Mononuclear cell (primary cell): ENCODE results near the gene NTN1. TPM values are rescaled to one million over a fixed set of nuclear protein-coding genes. Genes with fewer than 3 reads are reported as not detected.

Experiments
- H3K27me3 ChIP-seq: 2 replicates; pipeline ENCODE4 v1.6.0; 2011; ENCODE audit warnings: low read length, control low read depth; ENCODE audit not compliant: insufficient read depth
- H3K4me1 ChIP-seq: 2 replicates; pipeline ENCODE4 v1.5.1; 2011; ENCODE audit warnings: mild to moderate bottlenecking, low read length, control low read depth; ENCODE audit not compliant: insufficient read depth
- H3K4me3 ChIP-seq: 2 replicates; pipeline ENCODE4 v1.5.1; 2011; ENCODE audit warnings: mild to moderate bottlenecking, low read length, moderate library complexity
- H3K9me3 ChIP-seq: 2 replicates; pipeline ENCODE4 v1.5.1; 2011; ENCODE audit warnings: low read depth, mild to moderate bottlenecking, control low read depth, low read length
- total RNA-seq: library from RNA; depleted of rRNA; stranded (reverse); fragments of >200 nt; gene quantifications from one replicate; pipeline ENCODE4 v1.2.3, GENCODE V29; 2012

Gene NTN1
- total RNA-seq, 1 donor = 0.21 TPM

- no peaks in the 10 kb centered on the region for H3K9me3 ChIP-seq
- peaks cover 69% of the 10 kb centered on the region for H3K27me3 ChIP-seq
- H3K4me3 ChIP-seq = no peak overlapping the region
- peaks cover 29% of the 10 kb centered on the region for H3K4me1 ChIP-seq
Observed at GRCh38 chr17:9002227-9002605, 19.1 kb upstream of the NTN1 start.

GRCh38 chr17:9002606-9003354, 18.5 kb upstream of the NTN1 start:
- H3K27me3 ChIP-seq = peaks cover 73% of the 10 kb centered on the region
- H3K4me3 ChIP-seq = no peak overlapping the region
- no peaks in the 10 kb centered on the region for H3K9me3 ChIP-seq
- peaks cover 29% of the 10 kb centered on the region for H3K4me1 ChIP-seq

DNA sequence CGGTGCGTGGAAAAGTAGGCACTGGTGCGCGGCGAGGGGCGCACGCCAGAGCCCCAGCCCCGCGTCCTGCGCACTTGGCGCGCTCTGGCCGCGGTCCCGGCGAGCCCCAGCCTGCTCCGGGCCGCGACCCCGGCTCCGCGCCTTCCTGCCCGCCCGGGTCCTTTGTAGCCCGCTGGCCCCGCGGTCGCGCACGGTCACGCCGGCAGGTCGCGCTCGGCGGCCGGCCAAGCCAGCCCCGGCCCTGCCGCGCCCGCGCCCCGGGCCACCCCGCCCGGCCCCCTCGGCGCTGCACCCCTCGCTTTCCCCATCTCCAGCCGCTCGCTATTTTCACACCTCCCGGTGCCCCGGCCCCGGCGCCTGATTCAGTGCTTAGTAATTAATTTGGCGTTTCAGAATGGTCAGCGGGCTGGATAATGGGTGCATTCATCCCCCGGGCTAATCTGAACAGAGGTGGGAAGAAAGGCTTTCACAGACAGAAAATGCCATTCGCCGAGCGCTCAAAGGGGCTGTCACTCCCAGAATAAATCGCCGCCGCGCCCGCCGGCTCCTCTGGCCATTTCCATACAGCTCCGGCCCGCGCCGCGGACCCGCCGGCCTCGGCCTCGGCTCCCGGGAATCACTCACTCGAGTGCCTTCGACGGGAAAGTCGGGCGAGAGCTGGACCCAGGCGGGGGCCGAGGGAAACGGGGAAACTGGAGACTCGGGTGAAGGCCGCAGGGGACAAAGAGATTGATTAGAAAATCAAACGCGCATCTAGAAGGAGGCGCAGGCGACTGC, 17.8 kb upstream of the NTN1 start:
- peaks cover 29% of the 10 kb centered on the region for H3K4me1 ChIP-seq
- H3K4me3 ChIP-seq = no peak overlapping the region
- H3K9me3 ChIP-seq = no peaks in the 10 kb centered on the region
- H3K27me3 ChIP-seq = peaks cover 76% of the 10 kb centered on the region

DNA sequence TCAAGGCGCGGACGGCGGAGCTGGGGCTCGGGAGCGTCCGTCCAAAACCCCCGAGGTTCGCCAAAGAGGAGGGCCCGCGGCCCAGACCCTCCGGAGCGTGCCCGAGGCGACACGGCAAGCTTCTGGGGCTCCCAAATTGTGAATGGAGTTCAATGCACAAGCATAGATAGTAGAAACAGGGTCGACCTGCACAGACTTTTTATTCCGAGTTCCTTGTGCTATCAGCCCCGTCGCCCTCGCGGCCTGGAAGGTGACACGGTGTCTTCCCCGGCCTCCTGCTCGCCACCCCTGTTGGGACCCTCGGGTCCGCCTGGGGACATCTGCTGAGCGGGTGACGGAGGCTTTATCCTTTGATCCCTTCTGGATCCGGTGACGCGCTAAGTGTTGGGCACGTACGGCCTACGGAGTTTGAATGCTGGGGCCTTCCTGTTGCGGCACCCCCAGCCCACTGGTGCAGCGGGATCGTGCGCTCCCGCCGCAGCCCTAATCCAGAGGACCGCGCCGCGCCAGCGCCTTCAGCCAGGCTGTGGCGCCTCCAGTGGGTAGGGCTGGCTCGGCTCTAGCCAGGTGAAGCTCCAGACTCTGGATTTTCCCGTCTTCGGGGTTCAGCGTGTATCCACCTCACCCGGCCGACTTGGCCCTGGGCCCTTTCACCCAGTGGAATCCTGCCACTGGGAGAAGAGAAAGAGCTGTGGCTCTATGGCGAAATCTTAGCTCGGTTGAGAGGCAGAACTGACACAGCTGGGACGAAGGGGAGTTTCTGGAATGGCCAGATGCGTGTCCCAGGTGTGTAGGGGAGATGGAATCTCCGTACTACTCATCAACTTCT, 17.0 kb upstream of the NTN1 start:
- H3K4me1 ChIP-seq = peaks cover 29% of the 10 kb centered on the region
- peaks cover 79% of the 10 kb centered on the region for H3K27me3 ChIP-seq
- no peak overlapping the region for H3K4me3 ChIP-seq
- H3K9me3 ChIP-seq = no peaks in the 10 kb centered on the region

GRCh38 chr17:9004961-9005285, 16.4 kb upstream of the NTN1 start:
- Histone ChIP-seq H3K4me1 (peaks cover 29% of the 10 kb centered on the region), H3K9me3 (no peaks in the 10 kb centered on the region), H3K4me3 (no peak overlapping the region), H3K27me3 (peaks cover 77% of the 10 kb centered on the region)

DNA sequence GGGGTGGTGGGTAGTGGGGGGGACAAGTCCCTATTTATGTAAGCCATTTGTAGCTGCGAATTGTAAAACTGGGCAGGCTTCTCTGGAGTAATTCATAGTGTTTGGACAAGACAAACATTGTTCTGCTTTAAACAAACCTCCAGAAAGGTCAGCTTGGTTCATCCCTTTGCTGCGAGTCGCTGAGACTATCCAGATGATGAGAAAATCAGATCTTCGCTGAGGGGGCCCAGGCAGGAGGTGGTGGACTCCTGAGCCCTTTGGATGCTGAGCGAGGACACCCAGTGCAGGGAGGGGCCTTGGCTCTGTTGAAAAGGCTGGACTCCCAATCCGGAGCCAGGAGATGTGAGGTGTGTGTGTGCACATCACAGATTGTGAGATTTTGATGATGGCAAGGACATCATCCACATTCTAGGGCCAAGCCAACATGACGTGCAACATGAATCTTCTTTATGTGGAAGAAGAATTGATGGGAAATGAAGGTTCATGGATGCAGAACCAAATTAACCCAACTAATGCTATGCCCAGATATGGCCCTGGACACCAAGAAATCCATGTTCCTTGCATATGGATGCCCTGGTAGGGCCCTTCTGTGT, 15.0 kb upstream of the NTN1 start:
- Histone ChIP-seq H3K4me3 (no peak overlapping the region), H3K9me3 (no peaks in the 10 kb centered on the region), H3K4me1 (peaks cover 29% of the 10 kb centered on the region), H3K27me3 (peaks cover 68% of the 10 kb centered on the region)

DNA sequence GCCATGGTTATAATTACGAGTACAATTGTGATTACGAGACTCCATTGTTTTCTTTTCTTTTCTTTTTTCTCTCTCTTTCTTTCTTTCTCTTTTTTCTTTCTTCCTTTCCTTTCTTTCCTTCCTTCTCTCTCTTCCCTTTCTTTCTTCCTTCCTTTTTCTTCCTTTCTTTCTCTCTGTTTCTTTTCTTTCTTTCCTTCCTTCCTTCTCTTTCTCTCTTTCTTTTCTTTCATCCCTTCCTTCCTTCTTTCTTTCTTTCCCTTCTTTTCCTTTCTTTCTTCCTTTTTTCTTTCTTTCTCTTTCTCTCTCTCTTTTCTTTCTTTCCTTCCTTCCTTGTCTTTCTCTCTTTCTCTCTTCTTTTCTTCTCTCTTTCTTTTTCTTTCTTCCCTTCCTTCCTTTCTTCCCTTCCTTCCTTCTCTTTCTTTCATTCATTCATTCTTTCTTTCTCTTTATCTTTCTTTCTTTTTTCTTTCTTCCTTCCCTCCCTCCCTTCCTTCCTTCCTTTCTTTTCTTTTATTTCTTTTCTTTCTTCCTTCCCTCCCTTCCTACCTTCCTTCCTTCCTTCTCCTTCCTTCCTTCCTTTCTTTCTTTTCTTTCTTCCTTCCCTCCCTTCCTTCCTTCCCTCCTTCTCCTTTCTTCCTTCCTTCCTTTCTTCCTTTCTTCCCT, 14.1 kb upstream of the NTN1 start:
- Histone ChIP-seq H3K4me1 (peaks cover 22% of the 10 kb centered on the region), H3K9me3 (no peaks in the 10 kb centered on the region), H3K4me3 (no peak overlapping the region), H3K27me3 (peaks cover 61% of the 10 kb centered on the region)

GRCh38 chr17:9009096-9009495, 12.2 kb upstream of the NTN1 start:
- Histone ChIP-seq H3K4me3 (no peak overlapping the region), H3K27me3 (peaks cover 55% of the 10 kb centered on the region), H3K9me3 (no peaks in the 10 kb centered on the region), H3K4me1 (peaks cover 5% of the 10 kb centered on the region)

GRCh38 chr17:9009737-9010136, 11.6 kb upstream of the NTN1 start:
- H3K4me3 ChIP-seq = no peak overlapping the region

GRCh38 chr17:9011001-9011400, 10.3 kb upstream of the NTN1 start:
- peaks cover 42% of the 10 kb centered on the region for H3K27me3 ChIP-seq
- H3K4me3 ChIP-seq = no peak overlapping the region
- no peaks in the 10 kb centered on the region for H3K9me3 ChIP-seq
- no peaks in the 10 kb centered on the region for H3K4me1 ChIP-seq

More at GRCh38 chr17:9009737-9010136, 11.6 kb upstream of the NTN1 start:
- peaks cover 53% of the 10 kb centered on the region for H3K27me3 ChIP-seq
- H3K9me3 ChIP-seq = no peaks in the 10 kb centered on the region
- no peaks in the 10 kb centered on the region for H3K4me1 ChIP-seq

DNA sequence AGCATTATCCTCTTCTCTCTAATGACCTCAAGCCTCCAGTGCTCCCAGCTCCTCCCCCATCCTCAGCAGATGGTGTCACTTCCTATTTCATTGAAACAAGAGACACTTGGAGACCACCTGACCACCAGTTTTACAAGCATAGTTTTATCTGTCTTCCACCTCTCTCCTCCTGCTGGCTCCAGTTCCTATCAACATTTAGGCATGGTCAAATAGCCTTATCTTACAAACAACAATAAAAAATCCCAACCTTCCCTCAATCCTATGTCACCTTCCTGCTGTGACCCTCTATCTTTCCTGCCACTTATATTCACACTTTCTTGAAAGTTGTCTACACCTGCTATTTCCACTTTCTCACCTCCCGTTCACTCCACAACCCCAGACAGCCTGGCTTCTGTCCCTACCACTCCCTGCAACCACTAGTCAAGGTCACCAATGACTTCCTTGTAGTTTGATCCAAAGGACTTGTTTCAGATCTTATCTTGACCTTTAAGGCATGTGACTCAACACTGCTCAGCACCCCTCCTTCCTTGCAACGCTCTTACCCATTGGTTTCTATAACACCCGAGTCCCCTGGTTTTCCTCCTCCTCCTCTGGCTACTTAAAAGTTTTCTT, 4.3 kb upstream of the NTN1 start:
- H3K27me3 ChIP-seq = peaks cover 48% of the 10 kb centered on the region
- no peaks in the 10 kb centered on the region for H3K9me3 ChIP-seq
- H3K4me3 ChIP-seq = no peak overlapping the region
- peaks cover 12% of the 10 kb centered on the region for H3K4me1 ChIP-seq

DNA sequence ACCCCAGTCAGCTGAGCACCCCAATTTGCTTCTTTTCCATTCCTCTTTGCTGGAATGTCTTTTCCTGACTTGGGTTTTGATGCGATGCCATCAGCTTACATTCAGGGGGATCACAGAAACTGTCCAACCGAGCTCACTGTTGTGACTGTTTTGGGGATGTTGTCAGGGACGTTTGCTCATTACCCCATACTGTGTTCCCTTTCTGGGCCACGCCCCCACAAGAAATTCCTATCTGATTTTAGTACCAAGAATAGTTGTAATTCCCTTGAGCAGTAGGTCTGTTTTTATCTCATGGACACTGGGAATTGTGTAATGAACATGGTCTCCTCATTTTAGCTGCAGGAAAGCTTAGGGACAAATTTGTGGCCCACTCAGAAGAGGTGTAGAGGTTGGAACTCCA, 2.6 kb upstream of the NTN1 start:
- H3K27me3 ChIP-seq = peaks cover 60% of the 10 kb centered on the region
- peaks cover 29% of the 10 kb centered on the region for H3K4me1 ChIP-seq
- no peak overlapping the region for H3K4me3 ChIP-seq
- no peaks in the 10 kb centered on the region for H3K9me3 ChIP-seq

- peaks cover 68% of the 10 kb centered on the region for H3K27me3 ChIP-seq
- peak overlapping the region; percentile 29 for H3K4me3 ChIP-seq
Observed at GRCh38 chr17:9020096-9020823, 1.1 kb upstream of the NTN1 start.

DNA sequence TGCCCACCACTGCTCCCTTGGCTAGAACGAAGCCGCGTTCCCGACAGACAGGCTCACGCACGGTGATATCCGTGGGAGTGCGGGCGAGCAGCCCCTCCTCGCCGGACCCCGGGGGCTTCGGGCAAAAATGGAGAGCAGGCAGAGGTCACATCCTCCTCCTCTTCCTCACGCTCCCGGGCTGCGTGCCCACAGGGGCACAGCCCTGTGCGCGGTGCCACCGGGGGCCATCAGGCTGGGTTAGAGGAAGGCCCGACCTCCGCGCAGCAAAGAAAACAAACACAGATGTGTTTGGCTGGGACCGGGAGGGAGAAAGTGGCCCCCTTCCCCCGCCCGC, 519 bp upstream of the NTN1 start:
- Histone ChIP-seq H3K27me3 (peaks cover 74% of the 10 kb centered on the region), H3K4me1 (peaks cover 29% of the 10 kb centered on the region), H3K4me3 (peak overlapping the region; percentile 29), H3K9me3 (no peaks in the 10 kb centered on the region)

More at GRCh38 chr17:9020096-9020823, 1.1 kb upstream of the NTN1 start:
- Histone ChIP-seq H3K4me1 (peaks cover 29% of the 10 kb centered on the region), H3K9me3 (no peaks in the 10 kb centered on the region)
